IPS-NIHi7 (cell line): ENCODE results near the gene PHC2.

ENCODE experiments used
- DNase-seq: peaks from one replicate; pipeline ENCODE4 v3.0.0; 2012; ENCODE audit warnings: mixed read lengths; ENCODE audit errors: extremely low spot score

The PHC2 gene

DNA sequence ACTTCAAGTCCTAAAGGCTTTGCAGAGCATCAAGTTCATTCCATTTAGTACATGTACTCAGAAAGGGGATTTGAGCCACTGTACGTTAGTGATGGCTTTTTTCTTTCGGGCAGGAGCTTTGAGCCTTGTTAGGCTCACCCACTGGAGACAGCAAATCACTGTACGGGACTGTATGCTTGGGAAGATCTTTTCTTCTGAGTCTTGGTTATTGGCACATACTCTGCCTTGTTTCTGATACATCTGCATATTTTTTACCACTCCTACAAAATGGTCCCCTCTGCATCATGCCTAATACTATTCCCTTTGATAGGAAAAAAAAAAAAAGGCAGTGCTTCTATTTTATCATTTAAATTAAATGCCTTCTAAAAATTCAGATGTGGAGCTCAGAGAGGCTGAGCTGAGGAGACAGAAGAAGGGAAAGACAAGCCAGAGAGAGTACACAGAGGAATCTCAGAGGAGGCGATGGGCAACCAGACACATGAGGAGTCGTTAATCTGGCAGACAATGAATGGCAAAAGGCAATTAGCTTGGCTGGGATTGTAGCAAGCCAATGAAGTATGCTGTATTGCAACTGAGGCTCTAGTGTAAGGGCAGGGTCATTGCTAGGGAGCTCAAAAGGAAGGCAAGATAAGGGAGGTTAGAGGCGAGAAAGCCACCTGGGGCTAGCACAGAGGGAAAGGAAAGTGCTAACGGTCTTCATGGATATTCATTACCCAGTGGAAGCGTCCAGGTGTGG lies 39.4 kb downstream of the PHC2 start:
- DNase-seq = peak; percentile 19

DNA sequence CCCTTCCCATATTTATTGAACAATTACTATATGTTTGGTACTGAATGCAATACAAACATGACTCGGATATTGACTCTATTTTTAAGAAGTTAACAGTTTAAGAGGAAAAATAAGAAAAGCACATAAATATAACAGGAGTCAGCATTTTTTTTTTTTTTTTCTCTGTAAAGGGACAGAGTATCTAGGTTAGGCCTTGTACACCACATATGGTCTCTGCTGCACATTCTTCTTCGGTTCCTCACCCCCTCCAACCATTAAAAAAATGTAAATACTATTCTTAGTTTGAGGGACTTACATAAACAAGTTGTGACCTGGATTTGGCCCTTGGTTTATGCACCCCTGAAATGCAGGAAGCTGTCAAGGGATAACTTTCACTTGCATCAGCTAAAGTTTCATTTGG lies 40.4 kb downstream of the PHC2 start:
- DNase-seq = no peak

GRCh38 chr1:33388805-33389771 lies 41.8 kb downstream of the PHC2 start:
- DNase-seq = no peak

DNA sequence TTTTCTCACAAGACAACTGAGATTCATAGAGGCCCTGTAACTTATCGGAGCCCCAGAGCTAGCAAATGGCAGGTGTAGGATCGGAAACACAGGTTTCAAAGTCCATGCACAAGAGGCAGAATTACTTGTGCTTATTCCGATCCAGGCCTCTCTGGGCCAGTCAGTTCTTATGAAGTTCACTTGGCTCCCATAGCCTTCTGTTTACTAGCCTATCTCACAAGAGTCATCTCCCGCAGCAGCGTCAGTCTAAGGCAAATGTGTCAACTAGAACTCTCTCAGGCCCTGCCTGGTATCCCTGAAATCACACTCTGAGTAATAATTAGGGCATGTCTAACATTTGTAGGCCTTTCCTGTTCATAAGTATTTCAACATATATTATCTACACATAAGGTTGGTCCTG lies 43.3 kb downstream of the PHC2 start:
- DNase-seq = no peak

DNA sequence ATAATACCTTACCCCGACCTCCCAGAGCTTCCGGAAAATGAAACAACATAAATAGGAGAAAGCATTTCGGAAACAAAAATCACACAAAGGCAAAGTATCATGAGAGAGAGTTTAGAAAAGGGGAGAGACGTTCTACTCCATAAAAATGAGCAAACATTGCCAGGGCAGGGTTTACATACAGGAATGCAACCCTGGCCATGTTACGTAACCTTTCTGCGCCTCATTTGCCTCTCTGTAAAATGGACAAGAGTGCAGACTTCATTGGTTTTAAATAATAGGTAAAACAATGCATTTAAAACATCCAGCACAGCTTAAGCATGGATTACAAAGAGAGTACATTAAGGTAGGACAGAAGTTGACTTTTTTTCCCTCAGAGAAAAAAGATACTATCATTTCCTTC lies 45.6 kb downstream of the PHC2 start:
- DNase-seq = no peak

DNA sequence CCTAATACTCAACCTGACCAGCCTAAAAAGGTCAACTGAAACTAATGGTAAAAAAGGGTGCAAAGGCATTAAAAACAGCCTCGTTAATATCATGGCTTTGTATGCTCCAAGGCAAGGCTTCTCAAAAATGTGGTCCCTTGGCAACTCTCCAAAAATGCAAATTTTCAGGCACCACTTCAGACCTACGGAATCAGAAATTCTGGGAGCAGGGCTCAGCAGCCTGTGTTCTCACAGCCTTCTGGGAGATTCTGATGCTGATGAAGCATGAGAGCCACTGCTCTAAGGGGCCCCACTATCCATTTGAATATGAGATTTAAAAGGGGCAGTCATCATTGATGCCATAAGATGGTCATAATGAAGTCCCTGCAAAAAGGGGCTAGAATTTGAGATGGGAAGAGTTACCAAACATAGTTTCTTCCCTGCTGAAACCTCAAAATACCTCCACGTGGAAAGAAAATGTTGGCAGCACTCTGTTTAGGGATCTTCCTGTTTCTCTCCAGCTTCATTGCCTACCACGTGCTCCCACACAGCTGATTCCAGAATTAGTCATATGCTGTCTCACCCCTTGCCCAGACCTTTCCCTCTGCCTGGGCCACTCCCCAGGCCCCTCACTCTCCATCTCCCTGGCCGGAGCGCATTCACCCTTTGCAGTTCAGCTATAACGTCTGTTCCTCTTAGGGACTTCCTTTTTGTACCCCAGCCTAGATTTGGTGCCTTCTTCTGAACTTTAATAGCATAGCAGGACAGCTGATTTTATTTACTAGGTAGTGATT lies 46.7 kb downstream of the PHC2 start:
- no peak for DNase-seq

GRCh38 chr1:33383489-33383888 lies 47.4 kb downstream of the PHC2 start:
- DNase-seq = no peak

DNA sequence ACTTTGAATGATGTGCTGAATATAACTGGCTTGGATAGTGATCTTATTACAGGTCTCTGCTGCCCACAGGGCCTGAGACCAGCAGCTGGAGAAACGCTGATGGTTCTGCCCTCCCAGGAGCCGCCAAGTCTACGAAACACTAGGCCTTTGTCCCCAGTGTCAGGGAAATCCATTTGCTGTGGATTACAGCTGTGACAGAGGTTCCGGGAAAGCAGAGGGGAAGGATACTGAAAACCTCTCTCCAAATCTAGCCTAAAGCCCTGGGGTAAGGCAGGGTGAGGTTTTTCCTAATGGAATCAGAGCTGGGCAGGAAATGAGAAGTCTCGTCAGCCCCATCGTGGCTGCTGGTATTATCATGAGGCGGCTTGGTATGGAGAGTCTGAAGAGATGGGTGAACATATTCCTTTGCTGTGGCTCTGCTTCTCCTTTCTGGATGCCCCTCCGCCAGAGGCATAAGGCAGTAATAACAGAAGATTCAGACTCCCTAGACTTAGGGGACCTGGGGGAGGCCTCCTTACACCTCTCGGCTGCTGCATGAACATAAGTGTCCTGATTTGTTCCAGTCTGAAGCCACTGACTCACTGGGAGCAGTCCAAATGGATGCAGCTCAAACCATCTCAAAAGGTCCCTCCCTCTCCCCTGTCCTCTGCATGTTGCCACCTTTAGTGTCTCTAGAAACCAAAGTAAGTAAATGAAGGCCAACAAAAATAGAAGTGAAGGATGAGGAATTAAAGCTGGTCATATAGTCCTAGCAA lies 48.1 kb downstream of the PHC2 start:
- no peak for DNase-seq

GRCh38 chr1:33381977-33382376 lies 48.9 kb downstream of the PHC2 start:
- DNase-seq = no peak

DNA sequence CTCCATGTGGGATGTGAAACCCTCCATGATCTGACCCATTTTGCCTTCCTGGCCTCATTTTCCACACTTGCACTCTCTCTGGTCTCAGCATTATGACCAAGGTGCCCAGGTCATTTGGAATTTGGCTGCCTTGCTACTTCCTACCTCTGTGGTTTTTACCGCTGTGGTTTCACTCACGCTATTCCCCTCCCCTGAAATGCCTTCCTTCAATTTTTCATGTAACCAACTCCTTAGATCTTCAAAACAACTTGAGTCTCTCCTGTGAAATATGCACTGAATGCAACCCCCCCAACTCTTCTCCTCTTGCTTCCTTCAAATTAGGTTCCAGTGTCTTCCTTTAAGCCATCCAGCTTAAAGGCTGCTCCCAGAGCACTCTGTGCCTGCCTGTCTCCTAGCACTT lies 50.1 kb downstream of the PHC2 start:
- DNase-seq = no peak

GRCh38 chr1:33379631-33380354 lies 51.1 kb downstream of the PHC2 start:
- DNase-seq = no peak

DNA sequence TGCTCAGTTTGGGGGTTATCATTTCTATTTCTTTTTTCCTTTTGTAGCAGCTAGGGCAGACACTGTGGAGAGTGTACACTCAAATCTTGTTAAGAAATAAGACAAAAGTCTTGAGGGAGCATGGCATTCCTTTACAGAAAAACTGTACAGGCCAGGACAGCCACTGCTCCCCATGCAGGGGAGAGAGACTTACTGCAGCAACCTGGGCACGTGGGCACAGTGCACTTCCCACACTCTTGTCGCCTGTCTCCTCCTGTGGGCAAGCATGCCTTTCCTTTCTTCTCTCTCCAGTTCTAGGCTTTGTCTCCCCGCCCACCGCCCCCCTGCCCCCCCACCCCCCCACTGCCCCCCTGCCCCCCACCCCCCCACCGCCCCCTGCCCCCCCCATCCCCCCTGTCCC lies 51.9 kb downstream of the PHC2 start:
- no peak for DNase-seq

GRCh38 chr1:33378524-33378923 lies 52.4 kb downstream of the PHC2 start:
- DNase-seq = no peak

GRCh38 chr1:33377756-33378155 lies 53.1 kb downstream of the PHC2 start:
- DNase-seq = no peak

DNA sequence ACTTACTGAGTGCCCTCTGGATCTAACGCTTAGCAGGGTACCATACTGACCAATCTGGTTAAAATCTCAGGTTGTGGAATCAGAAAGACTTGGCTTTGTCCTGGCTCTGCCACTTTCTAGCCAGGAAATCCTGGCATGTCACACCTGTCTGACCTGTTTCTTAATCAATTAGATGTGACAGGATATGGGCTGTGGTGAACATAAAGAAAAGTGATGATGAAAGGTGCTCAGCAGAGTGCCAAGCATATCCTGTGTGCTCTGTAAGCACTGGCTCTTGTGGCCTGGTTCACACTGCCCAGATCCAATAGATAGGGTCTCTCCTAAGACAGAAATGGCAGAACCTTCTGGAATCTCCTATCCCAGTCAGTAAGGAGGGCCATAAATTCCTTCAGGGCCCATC lies 53.9 kb downstream of the PHC2 start:
- no peak for DNase-seq

DNA sequence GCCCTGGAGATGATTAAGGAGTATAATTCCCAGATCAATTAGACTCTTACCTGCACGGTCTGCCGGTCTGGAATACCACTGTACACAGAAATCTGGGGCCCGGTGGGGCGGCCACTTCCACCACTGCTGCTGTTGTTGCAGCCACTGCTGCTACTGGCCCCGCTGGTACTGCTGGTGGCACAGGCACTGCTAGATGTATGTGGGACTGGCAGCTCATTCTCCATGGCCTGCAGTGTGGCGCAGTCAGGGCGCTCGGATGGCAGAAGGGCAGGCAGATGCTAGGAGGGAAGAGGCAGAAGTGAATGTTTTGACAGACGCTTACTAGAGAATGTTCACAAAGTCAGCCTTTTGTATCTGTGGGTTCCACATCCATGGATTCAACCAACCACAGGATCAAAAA lies 55.6 kb downstream of the PHC2 start:
- no peak for DNase-seq

DNA sequence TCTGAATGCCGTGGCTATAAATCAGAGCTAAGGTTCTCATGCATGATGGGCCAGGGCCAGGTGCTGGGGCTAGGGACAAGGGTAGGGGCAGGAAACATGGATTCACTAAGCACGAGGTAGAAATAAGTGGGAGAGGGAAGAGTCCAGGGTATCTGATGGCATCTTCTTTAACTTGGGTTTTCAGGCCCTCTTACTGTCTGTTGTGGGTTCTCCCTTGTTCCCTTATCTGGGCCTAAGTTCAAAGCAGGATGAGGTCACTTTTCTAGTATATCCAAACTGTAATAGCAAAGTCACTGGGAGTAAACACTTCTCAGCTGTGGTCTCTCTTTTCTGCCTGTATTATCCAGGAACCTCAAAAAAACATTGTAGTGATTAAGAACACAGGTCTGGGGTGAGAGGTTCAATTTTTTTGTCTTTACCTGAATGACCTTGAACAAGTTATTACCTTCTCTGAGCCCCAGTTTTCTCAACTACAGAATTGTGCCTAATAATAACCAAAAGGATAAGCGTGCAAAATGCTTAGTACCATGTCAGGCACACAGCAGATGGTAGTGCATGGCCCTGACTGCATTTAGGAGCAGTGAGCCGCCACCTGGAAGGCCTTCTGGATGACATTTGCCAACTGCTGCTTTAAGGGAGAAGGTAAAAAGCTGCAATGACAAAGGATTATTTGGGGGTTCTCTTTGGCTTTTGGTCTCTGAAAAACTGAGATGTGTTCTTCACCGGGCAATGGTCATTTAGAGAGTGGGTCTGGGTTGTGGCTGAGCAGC lies 56.4 kb downstream of the PHC2 start:
- no peak for DNase-seq

DNA sequence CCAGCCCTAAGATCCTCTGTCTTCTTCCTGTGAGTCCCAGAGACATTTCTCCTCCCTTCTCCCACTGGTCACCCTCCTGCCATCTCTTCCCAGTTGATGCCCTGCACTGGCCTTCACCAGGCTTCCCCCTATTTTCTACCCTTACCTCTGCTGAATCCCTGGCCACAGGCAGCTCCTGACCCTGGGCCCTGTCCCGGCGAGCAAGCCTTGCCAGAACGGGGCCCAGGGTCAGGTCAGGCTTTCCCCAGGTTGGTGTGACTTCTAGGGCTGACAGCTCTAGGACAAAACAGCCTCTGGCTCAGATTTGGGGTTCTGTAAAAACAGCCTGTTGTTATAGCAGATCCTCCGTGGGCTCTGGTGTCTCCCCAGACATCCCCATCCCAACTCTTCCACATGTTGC lies 57.3 kb downstream of the PHC2 start:
- no peak for DNase-seq

DNA sequence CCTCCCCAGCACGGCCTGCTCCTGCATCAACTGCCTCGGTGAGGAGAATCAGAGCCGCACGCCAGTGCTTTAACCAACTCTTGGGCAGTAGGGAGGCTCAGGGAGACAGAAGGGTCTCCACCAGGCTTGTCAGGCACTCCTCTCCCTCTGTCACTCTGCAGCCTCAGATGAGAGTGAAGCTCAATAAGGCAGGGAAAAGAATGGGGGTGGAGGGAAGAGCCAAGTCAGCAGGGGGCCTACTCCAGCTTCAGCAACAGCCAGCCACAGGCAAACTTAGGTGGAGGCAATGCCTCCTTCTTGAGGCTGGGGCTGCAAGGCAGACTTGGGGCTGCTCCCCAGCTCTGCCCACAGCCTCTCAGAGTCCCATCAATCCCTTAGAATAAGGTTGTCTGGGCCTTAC lies 58.2 kb downstream of the PHC2 start:
- no peak for DNase-seq

DNA sequence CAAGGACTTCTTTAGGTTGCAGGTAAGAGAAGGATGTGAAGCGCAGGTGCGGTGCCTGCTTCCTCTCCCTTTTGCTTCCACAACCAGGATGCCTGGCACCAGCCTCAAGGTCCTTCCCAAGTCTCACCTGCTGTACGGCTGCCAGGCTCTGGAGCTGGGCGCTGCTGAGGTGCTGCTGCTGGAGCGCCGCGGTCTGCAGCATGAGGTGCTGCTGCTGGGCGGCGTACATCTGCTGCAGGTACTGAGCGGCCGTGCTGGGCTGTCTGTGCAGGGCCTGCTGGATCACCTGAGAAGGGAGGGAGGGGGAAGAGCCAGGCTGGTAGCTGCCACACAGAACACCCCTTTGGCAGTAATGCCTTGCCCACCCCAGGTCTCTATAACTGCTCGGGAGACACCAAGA lies 58.7 kb downstream of the PHC2 start:
- DNase-seq = no peak
